Measurements from ENCODE around the gene SLC46A2.

SLC46A2 gene

GRCh38 chr9:112884101-112884500 is 6.6 kb downstream of the SLC46A2 start:
- peak; percentile 87 for DNase-seq (ENCODE audit: low spot score)
- CTCF ChIA-PET, result interaction anchor here (0.6 to 2.3 kb wide), 3 partner anchors 19 to 65 kb away, joined by 4 to 10 read pairs (median 9); no protein-coding TSS in a partner anchor
- no peak for TF ChIP-seq CTCF (conservative IDR thresholded peaks at IDR 0.05; ENCODE audit: low read depth)
- POLR2A ChIA-PET (ENCODE audit: low non-redundant PET), result no interaction called here
- no peak overlapping the region for H3K27ac ChIP-seq

GRCh38 chr9:112881331-112881730 is 9.3 kb downstream of the SLC46A2 start:
- ChIA-PET POLR2A (ENCODE audit: low non-redundant PET) (no interaction called here), CTCF (interaction anchor here (2.2 kb wide), 1 partner anchor 21 kb away, joined by 10 read pairs; no protein-coding TSS in a partner anchor)
- TF ChIP-seq CTCF (conservative IDR thresholded peaks at IDR 0.05; ENCODE audit: low read depth), result no peak
- DNase-seq (ENCODE audit: low spot score), result peak; percentile 83
- no peak overlapping the region for H3K27ac ChIP-seq

GRCh38 chr9:112880650-112881049 is 10.0 kb downstream of the SLC46A2 start:
- ChIA-PET POLR2A (ENCODE audit: low non-redundant PET) (no interaction called here), CTCF (interaction anchor here (2.2 kb wide), 1 partner anchor 22 kb away, joined by 10 read pairs; no protein-coding TSS in a partner anchor)
- no peak for TF ChIP-seq CTCF (conservative IDR thresholded peaks at IDR 0.05; ENCODE audit: low read depth)
- DNase-seq (ENCODE audit: low spot score), result no peak
- H3K27ac ChIP-seq, result no peak overlapping the region

GRCh38 chr9:112878752-112879151 is 11.9 kb downstream of the SLC46A2 start:
- ChIA-PET CTCF (interaction anchor here (0.7 kb wide), 1 partner anchor 24 kb away, joined by 3 read pairs; no protein-coding TSS in a partner anchor), POLR2A (ENCODE audit: low non-redundant PET) (no interaction called here)
- no peak overlapping the region for H3K27ac ChIP-seq
- DNase-seq (ENCODE audit: low spot score), result no peak
- no peak for TF ChIP-seq CTCF (conservative IDR thresholded peaks at IDR 0.05; ENCODE audit: low read depth)

GRCh38 chr9:112873773-112874405 is 16.8 kb downstream of the SLC46A2 start:
- no peak for DNase-seq (ENCODE audit: low spot score)
- no peak overlapping the region for H3K27ac ChIP-seq
- CTCF ChIA-PET, result no interaction called here
- POLR2A ChIA-PET (ENCODE audit: low non-redundant PET), result no interaction called here
- no peak for TF ChIP-seq CTCF (conservative IDR thresholded peaks at IDR 0.05; ENCODE audit: low read depth)

GRCh38 chr9:112872019-112872418 is 18.7 kb downstream of the SLC46A2 start:
- CTCF ChIA-PET, result no interaction called here
- TF ChIP-seq CTCF (conservative IDR thresholded peaks at IDR 0.05; ENCODE audit: low read depth), result no peak
- no peak overlapping the region for H3K27ac ChIP-seq
- DNase-seq (ENCODE audit: low spot score), result no peak
- POLR2A ChIA-PET (ENCODE audit: low non-redundant PET), result no interaction called here

Measured in RWPE1 (cell line).